ENCODE results near the gene MRPS30.
"Not testable (repeated sequence)": the region's sequence is repeated elsewhere in the genome, so short reads cannot be mapped to it uniquely, and the experiment has no call there.

The MRPS30 gene

DNA sequence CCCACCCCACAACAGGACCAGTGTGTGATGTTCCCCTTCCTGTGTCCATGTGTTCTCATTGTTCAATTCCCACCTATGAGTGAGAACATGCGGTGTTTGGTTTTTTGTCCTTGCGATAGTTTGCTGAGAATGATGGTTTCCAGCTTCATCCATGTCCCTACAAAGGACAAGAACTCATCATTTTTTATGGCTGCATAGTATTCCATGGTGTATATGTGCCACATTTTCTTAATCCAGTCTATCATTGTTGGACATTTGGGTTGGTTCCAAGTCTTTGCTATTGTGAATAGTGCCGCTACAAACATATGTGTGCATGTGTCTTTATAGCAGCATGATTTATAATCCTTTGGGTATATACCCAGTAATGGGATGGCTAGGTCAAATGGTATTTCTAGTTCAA is 15.9 kb downstream of the MRPS30 start:
- DNase-seq, result not testable (repeated sequence)

DNA sequence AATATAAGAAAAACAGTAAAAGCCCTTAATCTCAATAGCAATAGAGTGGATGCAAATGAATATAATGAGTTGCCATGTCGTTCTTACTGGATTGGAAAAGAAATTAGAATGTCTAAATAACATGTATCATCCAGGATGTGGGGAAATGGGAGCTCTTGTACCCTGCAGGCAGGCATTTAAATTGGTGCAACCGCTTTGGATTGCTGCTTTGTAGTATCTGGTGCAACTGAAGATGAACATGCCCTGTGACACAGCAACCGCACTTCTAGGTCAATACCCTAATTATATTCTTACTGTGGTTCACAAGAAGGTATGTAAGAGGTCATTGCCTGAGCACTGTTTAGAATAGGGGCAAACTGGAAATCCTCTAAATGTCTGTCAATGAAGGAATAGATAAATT is 18.9 kb downstream of the MRPS30 start:
- no peak for DNase-seq

DNA sequence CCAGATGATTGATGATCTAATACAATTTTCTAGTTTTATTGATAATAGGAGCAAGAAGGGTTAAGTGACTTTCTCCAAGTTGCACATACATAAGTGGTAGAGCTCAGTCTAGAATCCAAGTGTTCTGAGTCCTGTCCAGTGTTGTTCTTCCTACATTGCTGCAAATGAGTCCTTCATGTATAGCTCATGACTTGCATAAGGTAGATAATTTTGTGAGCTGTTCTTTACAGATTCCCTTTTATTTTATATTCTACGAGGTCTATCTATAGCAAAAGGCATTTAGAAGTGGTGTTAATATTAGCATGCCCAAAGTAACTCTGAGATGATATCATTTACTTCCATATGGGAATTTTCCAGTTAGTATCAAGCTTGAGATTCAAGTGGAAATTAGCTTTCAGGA is 20.0 kb downstream of the MRPS30 start:
- no peak for DNase-seq

DNA sequence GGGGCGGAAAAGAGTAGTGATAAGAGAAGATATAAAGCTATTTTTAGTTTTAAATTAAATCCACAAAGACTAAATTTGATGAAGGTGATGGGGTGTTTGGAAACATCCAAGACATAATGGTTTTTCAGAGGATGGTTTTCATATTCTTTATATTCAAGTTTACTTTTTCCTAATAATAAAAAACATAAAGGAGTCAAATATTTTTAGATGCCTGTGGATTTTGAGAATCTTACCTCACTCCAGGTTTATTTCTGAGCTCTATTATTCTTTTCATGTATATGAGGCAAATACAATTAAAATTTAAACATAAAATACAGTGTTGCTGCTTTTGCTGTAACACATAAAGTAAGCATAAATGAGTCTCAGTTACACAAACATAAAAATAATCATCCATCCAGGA is 22.2 kb downstream of the MRPS30 start:
- no peak for DNase-seq

DNA sequence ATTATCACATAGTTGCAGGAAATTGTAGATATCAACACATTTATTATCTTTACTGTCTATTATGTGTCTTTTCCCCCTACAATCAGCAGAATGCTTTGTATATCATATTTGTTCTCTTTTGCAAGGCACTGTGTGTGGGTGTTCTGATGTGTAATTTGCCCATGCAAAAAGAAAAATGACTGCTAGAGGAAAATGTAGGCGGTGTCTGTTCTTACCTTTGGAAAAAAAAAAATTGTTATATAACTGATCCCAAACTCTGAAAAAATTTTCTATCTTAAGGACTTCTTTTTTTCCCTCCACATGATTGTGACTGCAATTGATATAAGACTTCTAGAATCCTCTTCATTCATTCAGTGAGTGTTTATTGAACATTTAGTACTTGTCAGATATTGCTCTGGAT is 24.5 kb downstream of the MRPS30 start:
- no peak for DNase-seq

DNA sequence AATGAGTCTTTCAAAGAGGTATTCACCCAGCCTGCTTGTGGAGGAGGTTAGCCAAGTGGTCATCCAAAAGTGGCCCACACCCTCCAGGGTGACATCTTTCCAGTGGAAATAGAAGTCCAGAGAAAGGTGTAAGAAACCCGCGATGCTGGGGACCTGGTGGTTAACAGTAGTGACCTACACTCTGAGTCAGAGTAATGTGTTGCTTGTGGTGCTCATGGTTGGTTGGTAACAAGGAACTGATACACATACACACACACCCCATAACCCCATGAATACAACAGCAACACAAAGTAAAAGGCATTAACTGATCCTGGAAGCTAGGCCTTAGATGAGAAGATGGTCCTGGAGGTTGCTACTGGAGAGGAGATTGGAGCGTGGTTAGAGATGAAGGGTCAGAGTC is 26.9 kb downstream of the MRPS30 start:
- DNase-seq, result no peak

DNA sequence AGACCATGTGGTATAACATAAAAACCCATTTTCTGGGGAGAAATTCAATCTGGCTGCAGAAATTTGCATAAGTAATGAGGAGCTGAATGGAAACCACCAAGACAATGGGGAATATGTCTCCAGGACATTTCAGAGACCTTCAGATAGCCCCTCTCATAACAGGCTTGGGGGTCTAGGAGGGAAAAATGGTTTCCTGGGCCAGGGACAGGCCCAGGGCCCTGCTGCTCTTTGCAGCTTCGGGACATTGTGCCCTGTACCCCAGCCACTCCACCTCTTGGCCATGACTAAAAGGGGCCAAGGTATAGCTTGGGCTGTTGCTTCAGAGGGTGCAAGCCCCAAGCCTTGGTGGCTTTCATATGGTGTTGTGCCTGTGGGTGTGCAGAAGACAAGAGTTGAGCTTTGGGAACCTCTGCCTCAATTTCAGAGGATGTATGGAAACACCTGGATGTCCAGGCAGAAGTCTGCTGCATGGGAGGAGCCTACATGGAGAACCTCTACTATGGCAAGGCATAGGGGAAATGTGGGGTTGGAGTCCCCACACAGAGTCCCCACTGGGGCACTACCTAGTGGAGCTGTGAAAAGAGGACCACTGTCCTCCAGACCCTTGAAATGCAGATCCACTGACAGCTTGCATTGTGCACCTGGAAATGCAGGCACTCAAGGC is 30.4 kb downstream of the MRPS30 start:
- DNase-seq, result no peak

DNA sequence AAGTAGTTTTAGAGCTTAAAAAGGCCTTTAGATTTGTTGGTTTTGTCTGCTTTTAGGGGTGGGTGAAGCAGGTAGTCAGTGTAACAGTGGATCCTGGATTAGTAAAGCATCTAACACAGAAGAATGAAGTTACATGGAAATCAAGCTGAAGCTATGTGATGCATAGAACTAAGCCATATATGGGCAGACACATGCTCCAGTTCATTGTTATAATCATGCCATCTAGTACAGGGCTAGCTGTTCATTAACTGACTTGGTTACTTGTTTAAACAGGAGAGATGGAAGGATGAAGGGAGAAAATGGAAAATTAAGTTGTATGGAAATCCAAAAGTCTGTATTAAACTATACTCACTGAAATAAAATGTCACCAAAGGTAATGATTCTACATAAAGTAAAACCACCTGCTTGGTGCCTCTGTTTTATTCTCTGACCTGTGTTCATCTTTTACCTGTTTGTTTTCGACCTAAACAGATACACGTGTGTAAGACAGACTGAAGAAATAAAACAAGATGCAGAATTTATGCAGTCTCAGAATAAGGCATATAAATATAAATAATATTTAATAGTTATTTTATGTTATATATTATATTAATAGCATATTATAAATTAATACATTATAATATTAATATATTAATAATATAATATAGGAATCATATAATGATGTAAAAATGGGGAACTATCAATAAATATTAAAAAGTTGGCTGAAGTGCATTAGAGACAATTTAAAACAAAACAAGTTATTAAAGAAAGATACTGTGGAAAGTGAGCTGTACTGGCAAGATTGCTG is 33.9 kb downstream of the MRPS30 start:
- DNase-seq, result no peak

DNA sequence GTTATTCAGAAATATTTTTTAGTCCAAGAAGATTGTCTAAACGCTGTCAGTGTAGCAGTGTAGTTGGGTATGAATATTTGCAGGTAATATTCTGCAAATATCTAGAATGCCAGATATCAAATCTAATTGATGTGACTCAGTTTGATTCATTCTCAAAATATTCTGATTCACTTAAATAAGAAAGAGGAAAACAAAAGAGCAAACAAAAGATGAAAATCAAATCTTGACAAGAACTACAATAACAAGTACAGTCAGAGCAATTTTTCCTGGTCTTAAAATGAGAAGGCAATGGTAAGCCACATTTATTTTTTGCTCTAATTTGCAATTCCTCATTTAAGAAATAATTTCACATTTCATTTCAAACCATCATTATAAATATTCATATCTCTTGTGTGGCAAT is 36.0 kb downstream of the MRPS30 start:
- no peak for DNase-seq

DNA sequence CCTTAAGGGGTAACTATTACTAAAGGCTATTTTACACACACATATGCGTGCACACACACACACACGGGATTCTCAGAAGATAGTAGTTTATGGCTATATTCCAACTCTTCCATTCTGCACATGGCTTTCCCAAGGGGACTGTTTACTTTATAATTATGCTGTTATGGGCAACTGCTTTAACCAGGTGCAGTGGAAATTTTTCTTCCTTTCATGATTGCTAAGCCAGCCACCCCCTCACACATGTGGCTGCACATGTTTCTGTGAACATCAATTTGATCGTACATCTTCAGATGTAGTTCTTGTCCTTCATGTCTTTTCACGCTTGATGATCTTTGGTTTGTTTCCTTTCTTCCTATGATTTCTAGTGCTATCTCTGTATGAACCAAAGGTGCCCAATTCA is 37.0 kb downstream of the MRPS30 start:
- no peak for DNase-seq

DNA sequence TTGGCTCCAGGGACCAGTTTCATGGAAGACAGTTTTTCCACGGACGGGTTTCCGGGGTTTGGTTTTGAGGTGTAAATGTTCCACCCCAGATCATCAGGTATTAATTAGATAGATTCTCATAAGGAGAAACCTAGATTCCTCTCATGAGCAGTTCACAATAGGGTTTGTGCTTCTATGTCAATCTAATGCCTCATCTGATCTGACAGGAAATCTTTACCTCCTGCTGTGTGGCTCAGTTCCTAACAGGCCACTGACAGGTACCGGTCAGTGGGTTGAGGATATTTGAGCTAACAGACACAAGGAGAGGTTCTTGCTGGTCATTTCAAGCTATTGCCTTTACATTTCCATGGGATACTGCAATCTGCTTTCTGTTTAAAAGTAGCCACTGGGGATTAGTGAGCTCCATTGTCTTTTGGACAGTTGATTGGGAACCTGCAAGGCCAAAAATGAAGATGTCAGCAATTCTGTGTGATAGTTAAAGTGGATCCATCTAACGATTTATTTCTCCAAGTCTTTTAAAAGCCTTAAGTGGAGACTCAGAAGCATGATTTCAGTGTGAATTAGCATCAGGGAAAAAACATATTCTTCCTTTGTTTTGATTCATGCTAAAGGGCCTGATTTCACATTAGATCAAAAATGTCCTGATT is 38.6 kb downstream of the MRPS30 start:
- no peak for DNase-seq

DNA sequence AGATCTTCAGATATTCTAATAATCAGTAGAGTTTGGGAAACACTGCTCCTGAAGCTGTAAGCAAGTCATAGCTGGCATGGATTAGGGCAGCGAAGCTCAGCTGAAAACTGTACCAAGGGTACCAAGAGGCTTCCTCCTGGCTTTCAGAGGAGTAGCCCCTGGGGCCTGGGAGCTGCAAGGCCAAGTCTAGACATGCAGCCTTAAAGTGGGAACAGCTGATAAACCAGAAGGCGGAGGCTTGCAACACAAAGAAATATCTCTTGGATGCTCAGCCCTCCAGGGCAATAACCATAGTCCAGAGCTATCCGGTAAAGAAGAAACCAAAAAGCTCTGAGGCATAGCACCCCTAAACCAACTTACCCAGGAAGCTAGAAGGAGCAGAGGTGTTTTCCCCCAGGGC is 51.5 kb downstream of the MRPS30 start:
- no peak for DNase-seq

DNA sequence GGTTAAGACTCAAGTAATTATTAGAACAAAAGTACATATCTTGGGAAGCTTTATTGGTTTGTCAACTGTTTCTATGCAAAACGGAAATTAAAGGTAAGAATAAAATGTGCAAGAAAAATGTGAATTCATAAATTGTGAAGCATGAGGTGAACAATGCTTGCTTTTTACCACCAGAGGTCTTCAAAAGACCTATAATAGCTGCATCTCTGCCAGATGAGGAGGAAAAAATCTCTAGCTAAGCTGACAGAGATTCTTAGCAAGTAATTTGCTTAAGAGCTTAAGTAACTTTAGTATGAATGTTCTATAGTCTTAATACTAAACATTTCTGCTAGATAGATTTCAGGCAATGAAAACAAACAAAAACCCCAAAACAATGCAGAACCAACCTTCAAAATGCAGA is 54.1 kb downstream of the MRPS30 start:
- peak; percentile 2 for DNase-seq

All from activated CD4-positive, alpha-beta T cell treated with anti-CD3 and anti-CD28 coated beads, Interleukin-2, Interleukin-6, amounts not matched to agents 100 ng/mL and 50 ng/mL, durations not matched to agents 16 hours and 8 hours (primary cell).